Middle frontal gyrus (tissue), 1 donor: ENCODE measurements around the gene TEK.

Experiments
- DNase-seq: peaks from one replicate; pipeline ENCODE4 v3.0.0-alpha.2; 2015; ENCODE audit warnings: low spot score; ENCODE audit errors: extremely low spot score

Gene TEK

DNA sequence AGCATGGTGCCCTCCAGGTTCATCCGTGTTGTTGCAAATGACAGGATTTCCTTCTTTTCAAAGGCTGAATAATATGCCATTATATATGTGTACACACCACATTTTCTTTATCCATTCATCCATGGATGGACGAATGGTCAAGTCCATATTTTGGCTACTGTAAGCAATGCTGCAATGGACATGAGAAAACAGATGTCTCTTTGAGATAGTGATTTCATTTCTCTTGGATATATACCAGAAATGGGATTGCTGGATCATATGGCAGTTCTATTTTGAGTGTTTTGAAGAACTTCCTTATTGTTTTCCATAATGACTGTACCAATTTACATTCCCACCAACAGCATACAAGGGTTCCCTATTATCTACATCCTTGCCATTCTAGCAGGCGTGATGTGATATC, 67.9 kb downstream of the TEK start:
- DNase-seq: no peak

DNA sequence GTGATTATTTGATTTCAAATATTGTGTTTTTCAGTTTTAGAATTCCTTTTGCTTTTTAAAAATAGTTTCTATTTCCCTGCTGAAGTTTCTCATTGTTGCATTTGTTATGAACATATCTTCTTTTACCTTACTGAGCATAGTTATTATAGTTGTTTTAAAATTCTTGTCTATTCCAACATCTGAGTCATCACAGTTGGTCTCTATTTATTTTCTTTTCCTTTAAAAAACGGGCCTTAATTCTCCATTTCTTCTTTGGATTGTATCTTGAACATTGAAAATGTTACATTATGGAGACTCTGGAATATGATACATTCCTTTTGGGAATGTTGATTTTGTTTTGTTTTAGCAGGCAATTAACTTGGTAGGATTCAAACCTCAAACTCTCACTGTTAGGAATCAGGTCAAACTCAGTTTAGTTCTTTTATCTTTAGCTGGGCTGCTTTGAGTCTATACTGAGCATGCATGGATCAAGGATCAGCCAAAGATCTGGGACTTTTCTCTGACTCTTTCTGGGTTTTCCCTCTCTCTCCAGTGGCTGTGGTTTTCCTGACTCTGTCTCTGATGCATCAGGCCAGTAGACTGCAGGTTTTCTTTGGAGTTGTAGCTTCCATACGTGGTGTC, 70.3 kb downstream of the TEK start:
- DNase-seq: no peak

DNA sequence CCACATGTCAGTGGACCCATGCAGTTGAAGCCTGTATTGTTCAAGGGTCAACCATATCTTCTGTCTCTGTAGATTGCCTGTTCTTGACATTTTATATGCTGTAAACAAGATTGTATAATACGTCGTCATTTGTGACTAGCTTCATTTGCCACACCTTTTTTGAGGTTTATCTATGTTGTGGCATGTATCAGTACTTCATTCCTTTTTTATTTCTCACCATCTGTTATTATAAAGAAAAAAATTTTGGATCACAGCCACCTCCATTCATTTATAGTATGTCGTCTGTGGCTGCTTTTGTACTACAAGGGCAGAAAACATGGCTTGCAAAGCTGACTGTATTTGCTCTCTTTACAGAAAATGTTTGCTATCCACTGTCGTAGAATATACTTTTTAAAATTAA, 72.4 kb downstream of the TEK start:
- no peak for DNase-seq

DNA sequence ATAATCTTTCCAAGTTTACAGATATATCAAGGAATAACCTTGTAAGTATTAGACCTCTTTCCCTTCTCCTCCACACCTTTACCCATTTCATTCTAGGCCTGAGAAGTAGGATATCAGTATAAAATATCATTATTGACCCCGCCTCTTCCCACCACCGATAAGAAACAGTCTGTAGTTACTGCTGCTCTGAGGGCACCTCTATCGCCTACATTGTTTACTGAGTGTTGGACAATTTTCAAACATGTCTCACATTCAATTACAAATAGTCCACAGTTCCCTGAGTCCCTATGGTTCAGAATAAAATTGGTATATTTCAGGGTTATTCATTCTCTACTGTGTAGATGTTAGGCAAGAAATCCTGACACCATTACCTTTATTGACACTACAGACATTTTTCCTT, 73.4 kb downstream of the TEK start:
- DNase-seq: no peak

DNA sequence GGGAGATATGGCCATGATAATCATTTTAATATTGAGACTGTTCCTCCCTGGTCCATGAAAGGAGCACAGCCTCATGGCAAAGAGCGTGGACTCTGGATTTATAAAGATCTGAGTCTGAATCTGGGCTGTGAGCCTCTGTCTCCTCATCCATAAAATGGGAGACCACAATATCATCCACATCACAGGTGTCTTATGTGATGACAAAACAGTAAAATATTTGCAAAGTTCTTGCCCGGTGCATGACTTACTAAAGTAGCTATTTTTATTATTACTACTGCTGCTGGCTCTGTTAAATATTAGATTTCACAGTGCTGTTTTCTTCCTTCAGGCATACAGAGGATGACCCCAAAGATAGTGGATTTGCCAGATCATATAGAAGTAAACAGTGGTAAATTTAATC, 74.1 kb downstream of the TEK start:
- no peak for DNase-seq

DNA sequence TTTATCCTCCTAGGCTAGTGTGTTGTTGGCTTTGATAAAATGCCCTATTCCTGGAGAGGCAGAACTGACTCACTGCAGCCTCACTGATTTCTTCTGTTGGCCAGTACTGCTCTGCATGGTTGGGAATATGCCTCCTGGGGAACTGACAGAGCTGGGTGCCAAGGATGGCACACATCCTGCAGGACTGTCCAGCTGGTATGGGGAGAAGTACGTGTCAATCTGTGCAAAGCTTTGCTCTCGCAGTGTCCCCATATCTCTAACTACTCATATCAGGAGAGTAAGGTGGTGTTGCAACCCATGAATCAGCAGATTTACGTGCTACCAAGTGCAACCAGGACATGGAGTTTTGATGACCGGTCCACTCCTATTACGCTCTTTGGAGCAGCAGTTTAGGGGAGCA, 74.7 kb downstream of the TEK start:
- no peak for DNase-seq

DNA sequence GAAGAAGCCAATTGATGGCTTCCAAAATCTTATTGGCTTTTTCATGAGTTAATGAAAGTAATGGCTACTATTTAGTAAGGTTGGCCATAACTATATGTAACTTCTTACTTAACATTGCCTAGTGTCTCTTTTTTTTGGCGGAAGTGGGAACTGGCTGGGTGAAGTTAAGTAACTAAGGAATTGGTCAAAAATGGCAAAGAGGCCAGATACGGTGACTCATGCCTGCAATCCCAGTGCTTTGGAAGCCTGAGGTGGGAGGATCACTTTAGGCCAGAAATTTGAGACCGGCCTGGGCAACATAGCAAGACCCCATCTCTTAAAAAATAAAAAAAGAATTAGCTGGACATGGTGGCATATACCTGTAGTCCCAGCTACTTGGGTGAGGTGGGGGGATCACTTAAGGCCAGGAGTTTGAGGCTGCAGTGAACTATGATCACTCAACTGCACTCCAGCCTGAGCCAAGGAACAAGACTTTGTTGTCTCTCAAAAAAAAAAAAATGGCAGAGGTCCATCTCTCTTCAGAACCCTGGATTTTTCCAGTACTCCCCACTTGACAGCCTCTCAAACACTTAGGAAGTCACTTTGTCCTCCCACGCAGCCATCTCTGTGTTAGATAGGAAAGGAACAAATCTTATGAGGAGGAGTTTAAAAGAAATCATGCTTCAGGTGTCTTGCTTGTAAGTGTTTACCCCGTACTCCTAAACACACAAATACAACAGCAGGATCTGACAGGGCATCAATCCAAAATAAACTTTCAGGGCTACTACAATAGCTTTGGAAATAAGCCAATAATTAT, 75.7 kb downstream of the TEK start:
- DNase-seq: no peak

DNA sequence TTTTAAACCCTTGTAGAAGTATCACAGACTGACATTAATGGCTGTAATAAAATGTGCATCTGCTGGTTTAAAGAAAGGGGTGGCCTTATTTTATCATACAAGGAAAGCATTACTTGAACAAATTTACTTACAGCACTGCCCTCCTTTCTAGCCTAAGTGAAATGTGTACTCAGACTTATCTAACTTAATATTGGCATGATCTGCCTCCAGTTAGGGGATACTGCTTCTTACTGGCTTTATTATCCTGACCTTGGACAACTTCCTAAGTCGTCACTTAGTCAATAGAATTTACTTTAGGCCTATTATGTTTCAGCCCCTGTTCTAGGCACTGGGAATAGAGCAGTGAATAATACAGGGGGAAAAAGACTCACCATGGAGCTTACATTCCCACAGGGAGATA, 79.4 kb downstream of the TEK start:
- no peak for DNase-seq

DNA sequence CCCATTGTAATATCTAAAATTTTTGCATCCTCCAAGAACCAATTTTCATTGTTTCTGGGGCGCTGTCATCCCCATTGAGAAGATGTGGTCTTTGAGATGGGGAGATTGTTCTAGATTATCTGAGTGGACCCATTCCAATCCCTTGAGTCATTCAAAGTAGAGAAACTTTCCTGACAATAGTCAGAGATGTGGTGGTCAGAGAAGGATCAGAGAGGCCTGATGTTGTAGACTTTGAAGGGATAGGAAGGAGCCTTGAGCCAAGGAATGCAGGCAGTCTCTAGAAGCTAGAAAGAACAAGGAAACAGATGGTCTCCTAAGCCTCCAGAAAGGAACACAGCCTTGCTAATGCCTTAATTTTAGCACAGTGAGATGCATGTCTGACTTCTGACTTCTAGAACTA, 80.4 kb downstream of the TEK start:
- DNase-seq: no peak

DNA sequence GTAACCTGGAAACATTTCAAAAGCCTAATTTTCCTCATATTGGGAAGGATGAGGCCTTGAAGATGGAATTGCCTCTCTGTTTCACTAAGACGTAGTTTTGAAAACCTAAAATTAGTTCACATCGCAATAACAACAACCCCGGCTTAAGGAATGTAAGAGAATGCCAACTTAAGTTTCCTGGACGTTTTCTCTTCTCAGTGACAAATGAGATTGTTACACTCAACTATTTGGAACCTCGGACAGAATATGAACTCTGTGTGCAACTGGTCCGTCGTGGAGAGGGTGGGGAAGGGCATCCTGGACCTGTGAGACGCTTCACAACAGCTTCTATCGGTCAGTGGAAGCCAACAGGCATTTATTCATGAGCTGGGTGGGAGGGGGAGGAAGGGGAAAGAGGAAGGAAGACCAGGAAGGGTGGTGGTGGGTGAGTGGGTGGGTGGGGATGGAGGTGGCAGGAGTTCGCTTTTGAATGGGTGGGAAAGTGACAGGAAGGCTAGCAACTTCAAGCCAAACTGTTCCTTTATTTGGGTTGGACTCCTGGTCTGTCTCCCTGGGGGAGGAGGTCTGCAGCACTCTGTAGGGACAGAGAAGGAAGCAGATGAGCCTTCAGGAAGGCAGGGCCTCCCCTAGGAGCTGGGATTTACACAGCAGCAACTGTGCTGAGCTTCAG, 83.4 kb downstream of the TEK start:
- DNase-seq: no peak

DNA sequence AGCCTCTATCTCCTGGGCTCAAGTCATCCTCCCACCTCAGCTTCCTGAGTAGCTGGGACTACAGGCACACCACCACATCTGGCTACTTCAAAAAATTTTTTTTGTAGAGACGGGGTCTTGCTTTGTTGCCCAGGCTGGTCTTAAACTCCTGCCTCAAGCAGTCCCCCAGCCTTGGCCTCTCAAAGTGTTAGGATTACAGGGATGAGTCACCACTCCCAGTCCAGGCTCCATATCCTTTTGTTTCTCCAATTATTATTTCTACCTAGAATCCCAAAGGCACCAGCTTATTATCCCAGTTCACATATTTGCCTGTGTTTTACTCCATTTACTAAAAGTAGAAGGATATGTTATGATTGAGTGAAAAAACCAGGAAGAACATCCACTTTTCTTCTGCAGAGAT, 84.9 kb downstream of the TEK start:
- peak; percentile 22 for DNase-seq

DNA sequence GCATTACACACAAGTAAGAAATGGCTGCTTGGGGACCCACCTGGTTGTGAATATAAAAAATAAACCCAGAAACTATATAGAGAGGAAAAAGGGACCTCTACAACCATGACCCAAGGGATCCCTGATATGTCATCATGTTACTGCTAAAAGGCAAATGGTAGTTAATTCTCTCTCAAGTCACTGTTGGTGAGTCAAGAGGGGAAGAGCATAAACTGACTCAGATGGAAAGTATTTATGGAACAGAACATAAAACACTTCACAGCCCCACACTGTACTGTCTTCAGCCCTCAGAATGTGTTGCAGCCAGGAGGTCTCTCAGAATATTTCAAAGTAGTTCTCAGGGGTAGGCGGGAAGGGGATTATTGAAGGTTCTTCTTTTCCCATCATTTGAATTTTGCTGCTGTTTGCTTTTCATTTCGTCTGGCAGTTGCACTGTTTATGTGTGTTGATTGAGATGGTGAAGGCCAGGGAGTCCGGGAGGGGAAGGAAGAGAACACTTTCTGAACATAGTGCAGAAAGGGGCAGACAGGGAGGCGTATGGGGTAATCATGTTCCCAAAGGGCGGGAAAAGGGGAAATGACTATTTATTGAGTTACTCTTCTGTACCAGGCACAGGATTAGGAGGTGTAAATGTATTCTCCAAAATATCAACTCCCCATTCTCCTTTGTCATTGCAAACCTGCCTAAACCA, 85.5 kb downstream of the TEK start:
- DNase-seq: peak; percentile 9

DNA sequence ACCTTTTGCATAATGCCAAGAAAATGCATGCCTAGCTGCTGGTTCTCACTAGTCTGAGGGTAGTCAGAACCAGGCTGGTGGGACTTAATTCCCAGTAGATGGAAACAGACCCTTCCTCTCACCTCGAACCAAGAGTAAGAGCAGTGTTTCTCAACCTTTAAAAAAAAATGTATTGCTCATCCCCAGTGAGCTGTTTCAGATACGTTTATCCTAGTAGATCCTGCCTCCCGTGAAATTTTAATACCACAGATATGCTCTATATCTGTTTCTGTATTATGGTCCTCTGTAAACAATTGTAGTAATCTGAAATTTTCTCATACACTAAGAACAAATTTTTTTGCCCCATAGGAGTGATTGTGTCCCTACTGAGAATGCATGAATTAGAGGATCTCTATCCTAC, 86.2 kb downstream of the TEK start:
- DNase-seq: no peak

DNA sequence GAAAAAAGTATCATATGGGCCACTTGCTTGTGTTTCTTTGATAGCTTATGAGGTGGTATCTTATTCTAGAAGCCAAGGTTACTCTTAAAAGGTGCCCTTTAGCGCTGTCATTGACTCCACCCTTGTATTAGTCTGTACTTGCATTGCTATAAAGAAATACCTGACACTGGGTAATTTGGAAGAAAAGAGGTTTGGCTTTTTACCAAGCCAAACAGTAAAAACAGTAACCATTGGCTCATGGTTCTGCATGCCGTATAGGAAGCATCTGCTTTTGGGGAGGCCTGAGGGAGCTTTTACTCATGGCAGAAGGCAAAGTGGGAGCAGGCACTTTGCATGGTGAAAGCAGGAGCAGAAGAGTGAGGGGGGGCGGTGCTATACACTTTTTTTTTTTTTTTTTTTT, 87.4 kb downstream of the TEK start:
- DNase-seq: no peak

DNA sequence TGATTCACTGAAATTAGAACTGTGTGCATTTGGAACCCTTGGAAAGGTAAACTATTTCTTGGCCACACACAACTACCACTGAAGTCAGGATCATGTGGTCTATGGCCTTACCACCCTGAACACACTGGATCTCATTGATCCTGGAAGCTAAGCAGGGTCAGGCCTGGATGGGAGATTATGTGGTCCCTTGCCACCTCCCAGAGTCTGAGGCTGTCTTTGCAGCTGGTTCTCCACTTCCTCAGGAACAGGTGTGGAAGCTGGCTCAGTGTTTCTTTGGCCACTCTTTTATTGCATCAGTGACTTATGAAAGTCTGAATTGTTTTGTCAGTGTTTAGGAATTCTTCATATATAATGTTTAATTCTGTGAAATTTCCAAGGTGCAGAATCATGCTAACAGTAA, 89.2 kb downstream of the TEK start:
- DNase-seq: no peak

DNA sequence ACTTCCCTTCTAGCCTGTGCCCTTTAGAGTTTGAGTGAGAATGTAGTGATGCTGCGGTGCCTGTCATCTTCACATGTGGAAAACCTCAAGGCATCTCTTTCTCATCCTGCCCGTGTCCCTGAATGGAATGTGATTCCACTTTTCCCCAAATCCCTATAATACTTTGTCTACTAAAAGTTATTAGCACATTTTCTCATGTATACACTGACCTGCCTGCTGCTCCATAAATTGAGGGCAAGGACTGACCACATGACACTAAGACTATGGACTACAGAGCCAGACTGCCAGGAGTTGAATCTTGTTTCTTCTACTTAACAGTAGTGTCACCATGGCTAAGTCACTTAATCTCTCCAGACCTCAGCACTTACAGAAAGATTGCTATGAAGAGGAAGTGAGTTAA, 93.0 kb downstream of the TEK start:
- DNase-seq: no peak

DNA sequence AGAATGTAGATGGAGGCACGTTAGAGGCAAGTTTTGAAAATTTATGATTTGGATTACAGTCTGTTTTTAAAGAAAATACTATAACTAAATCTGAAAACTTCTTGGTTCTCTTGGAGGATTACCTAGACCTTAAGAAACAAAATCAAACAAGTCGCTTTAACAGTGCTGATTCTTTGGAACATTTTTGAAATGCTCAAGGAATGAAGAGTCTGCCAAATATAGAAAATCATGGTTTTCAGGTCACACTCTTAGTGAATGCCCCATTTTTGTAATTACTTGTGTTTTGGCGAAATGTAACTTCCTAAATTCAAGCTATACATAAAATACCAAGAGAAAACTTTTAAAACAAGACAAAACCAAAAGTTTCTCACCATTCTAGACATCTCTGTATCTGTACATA, 94.8 kb downstream of the TEK start:
- no peak for DNase-seq

DNA sequence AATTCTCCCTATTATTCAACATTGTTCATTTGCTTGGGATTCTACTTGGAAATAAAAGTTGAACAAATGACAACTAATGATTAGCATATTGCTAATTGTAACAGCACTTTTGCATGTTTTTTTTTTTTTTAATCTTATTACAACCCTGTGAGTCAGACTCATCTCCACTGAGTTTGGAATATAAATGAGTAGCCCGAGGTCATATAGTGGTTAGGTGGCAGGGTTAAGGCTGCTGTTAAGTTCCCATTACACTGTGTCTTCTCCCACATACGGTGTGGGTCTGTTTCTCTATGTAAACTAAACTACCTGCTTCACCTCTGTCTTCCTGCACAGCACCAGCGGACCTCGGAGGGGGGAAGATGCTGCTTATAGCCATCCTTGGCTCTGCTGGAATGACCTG, 95.6 kb downstream of the TEK start:
- DNase-seq: no peak

DNA sequence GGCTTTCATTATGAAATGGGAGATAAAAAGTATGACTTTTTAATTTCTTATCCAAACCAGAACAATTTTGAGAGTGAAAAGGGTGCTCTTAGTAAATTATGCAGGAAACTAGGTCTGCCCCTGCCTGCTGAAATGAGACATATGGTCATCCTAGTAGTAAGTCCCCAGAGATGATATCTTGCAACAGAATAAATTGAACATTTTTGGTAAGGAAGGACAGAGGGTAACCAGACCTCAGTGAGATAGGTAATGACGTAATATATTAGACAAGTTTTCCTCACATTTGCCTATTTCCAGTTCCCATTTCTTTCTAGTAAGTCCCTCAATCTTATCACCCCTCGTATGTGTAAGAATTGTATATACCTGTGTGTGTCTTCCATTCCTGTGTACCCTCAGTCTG, 96.2 kb downstream of the TEK start:
- no peak for DNase-seq

DNA sequence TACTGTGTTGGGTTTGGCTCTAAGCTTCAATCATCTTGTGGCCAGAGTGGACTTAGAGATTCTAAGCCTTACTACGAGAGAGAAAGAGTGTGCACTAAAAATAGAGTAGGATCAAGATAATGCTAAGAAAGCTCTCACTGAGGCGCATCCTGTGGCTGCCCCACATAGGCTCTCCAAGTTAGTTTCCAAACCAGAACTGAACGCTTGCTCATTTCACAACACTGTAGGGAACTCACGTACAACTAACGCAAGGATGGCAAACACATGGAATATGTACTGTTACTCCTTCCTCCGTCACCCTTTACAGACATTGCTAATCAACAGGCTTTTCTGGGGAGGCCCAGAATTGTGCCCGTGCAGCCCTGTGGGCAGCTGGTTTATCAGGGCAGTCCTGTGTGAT, 97.0 kb downstream of the TEK start:
- no peak for DNase-seq

DNA sequence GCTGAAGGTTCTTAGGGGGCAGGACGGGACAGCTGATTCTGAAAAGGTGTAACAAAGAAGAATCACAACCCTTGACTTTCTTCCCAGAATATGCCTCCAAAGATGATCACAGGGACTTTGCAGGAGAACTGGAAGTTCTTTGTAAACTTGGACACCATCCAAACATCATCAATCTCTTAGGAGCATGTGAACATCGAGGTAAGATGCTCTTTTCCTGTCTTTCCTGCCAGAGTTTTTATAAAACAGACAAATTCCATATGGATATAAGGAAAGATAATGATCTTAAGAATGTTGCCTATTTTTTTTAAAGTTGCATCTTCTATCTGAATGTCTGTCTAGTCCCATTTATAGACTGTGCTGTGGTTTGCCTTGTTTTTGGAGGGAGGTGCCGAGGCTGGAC, 100.0 kb downstream of the TEK start:
- no peak for DNase-seq

DNA sequence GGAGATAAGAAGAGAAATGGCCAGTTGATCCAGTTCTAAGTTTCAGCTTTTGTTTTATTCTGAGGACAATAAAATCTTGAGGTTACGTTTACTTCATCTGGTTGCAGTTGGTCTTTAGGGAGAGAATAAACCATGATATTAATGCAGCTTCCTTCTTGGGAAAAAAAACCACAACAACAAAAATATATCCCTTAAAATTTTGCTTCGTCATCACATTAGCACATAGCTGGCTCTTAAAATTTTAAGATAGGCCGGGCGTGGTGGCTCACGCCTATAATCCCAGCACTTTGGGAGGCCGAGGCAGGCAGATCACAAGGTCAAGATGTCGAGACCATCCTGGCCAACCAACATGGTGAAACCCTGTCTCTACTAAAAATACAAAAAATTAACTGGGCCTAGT, 101.6 kb downstream of the TEK start:
- no peak for DNase-seq
